SH-SY5Y (cell line): Measurements from ENCODE around the gene WIPF2.

ENCODE experiments used
- GATA2 ChIP-seq: IDR thresholded peaks from 2 replicates; pipeline ENCODE4 v1.6.1; 2011; ENCODE audit warnings: mild to moderate bottlenecking, low read depth, low read length
- GATA3 ChIP-seq: IDR thresholded peaks from 2 replicates; pipeline ENCODE4 v1.6.1; 2011; ENCODE audit warnings: low read depth, mild to moderate bottlenecking, low read length, moderate library complexity

DNA sequence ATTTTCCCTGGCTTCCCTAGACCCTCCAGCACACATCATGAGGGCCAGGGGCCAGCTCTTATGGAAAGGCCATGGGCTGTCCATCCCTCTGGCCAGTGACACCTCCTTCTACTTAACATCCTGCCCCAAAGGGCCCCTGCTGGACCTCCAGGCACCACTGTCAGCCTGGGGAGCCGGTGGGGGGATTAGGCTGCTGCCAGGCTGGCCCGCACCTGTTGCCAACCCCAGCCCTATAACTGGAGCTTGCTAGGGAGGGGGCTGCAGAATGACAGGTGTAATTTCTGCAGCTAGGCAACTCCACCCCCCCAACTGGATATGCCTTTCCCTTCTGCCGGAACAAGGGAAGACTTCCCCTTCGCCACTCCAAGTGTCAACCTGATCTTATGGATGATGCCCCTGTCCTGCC lies 102.4 kb downstream of the WIPF2 start:
- TF ChIP-seq GATA3: no peak
- no peak for TF ChIP-seq GATA2
